Endometrium (tissue), 2 donors: ENCODE results near the gene ITCH.

Source experiments
- FAIRE-seq: peaks from 2 replicates; lab custom pipeline; 2012; peaks lifted over from hg19 to GRCh38; lab: Jason Lieb, UNC
- donor health status: control.
- donor health status: control.

Gene ITCH

GRCh38 chr20:34531608-34532265, 168.7 kb downstream of the ITCH start:
- FAIRE-seq: no peak

GRCh38 chr20:34532320-34532719, 169.2 kb downstream of the ITCH start:
- FAIRE-seq: no peak

- FAIRE-seq: no peak
These were observed 169.7 kb downstream of the ITCH start for GRCh38 chr20:34532756-34533155.

GRCh38 chr20:34534391-34535165, 171.5 kb downstream of the ITCH start:
- no peak for FAIRE-seq

GRCh38 chr20:34535301-34535840, 172.3 kb downstream of the ITCH start:
- no peak for FAIRE-seq

- FAIRE-seq: no peak
These were observed 172.8 kb downstream of the ITCH start for GRCh38 chr20:34535857-34536256.

- no peak for FAIRE-seq
These were observed 173.8 kb downstream of the ITCH start for GRCh38 chr20:34536798-34537394.

GRCh38 chr20:34537651-34538050, 174.6 kb downstream of the ITCH start:
- no peak for FAIRE-seq

- FAIRE-seq: no peak
These were observed 175.6 kb downstream of the ITCH start for GRCh38 chr20:34538671-34539123.

GRCh38 chr20:34539756-34540155, 176.7 kb downstream of the ITCH start:
- FAIRE-seq: no peak

- no peak for FAIRE-seq
These were observed 177.7 kb downstream of the ITCH start for GRCh38 chr20:34540596-34541263.

GRCh38 chr20:34541264-34541901, 178.3 kb downstream of the ITCH start:
- no peak for FAIRE-seq

GRCh38 chr20:34541917-34542316, 178.8 kb downstream of the ITCH start:
- FAIRE-seq: no peak

- FAIRE-seq: no peak
These were observed 179.4 kb downstream of the ITCH start for GRCh38 chr20:34542439-34542838.

GRCh38 chr20:34543463-34544056, 180.5 kb downstream of the ITCH start:
- no peak for FAIRE-seq

GRCh38 chr20:34544109-34544796, 181.2 kb downstream of the ITCH start:
- no peak for FAIRE-seq

- no peak for FAIRE-seq
These were observed 183.7 kb downstream of the ITCH start for GRCh38 chr20:34546751-34547181.

- FAIRE-seq: no peak
These were observed 185.0 kb downstream of the ITCH start for GRCh38 chr20:34547844-34548613.

GRCh38 chr20:34549291-34549928, 186.3 kb downstream of the ITCH start:
- no peak for FAIRE-seq

- no peak for FAIRE-seq
These were observed 186.8 kb downstream of the ITCH start for GRCh38 chr20:34549929-34550305.
